DOHH2 (cell line): Measurements from ENCODE around the gene KRTAP10-2.

Source experiments
- H3F3A ChIP-seq: fragments of 200-600 bp; sonication (generic), shearing (Covaris generic); 2 replicates; pipeline ENCODE4 v1.6.0; 2016; ENCODE audit warnings: antibody characterized with exemption, mild to moderate bottlenecking; ENCODE audit not compliant: control insufficient read depth, insufficient read depth
- H3K27ac ChIP-seq: fragments of 200-600 bp; sonication (generic); 2 replicates; pipeline ENCODE4 v1.5.1; 2014; ENCODE audit warnings: low read depth, mild to moderate bottlenecking, low read length, moderate library complexity
- H3K27me3 ChIP-seq: fragments of 200-600 bp; sonication (generic); 2 replicates; pipeline ENCODE4 v1.6.1; 2014; ENCODE audit warnings: mild to moderate bottlenecking, low read length, mixed read lengths; ENCODE audit not compliant: control insufficient read depth
- H3K36me3 ChIP-seq: fragments of 200-600 bp; sonication (generic); 2 replicates; pipeline ENCODE4 v1.6.1; 2014; ENCODE audit warnings: mild to moderate bottlenecking, low read length, moderate library complexity, mixed read lengths; ENCODE audit not compliant: control insufficient read depth
- H3K4me1 ChIP-seq: fragments of 200-600 bp; sonication (generic); 2 replicates; pipeline ENCODE4 v1.6.1; 2014; ENCODE audit warnings: mild to moderate bottlenecking, low read length, mixed read lengths; ENCODE audit not compliant: control insufficient read depth
- H3K4me2 ChIP-seq: fragments of 200-600 bp; sonication (generic); 2 replicates; pipeline ENCODE4 v1.6.0; 2014; ENCODE audit warnings: mild to moderate bottlenecking, low read length, moderate library complexity
- H3K4me3 ChIP-seq: fragments of 200-600 bp; sonication (generic); 2 replicates; pipeline ENCODE4 v1.5.1; 2014; ENCODE audit warnings: mild to moderate bottlenecking, low read length, mixed read lengths
- H3K79me2 ChIP-seq: fragments of 200-600 bp; sonication (generic); 2 replicates; pipeline ENCODE4 v1.6.1; 2014; ENCODE audit warnings: mild to moderate bottlenecking, low read length, mixed read lengths; ENCODE audit not compliant: control insufficient read depth
- H3K9me2 ChIP-seq: fragments of 200-600 bp; sonication (generic); replicated peaks from 2 replicates; pipeline ENCODE4 v1.6.1; 2014; ENCODE audit warnings: mild to moderate bottlenecking, low read length, mixed read lengths; ENCODE audit not compliant: control insufficient read depth
- H3K9me3 ChIP-seq: fragments of 200-600 bp; sonication (generic); 2 replicates; pipeline ENCODE4 v1.6.1; 2014; ENCODE audit warnings: antibody characterized with exemption, low read length, mixed read lengths; ENCODE audit not compliant: control insufficient read depth, insufficient read depth
- H4K20me1 ChIP-seq: fragments of 200-600 bp; sonication (generic); 2 replicates; pipeline ENCODE4 v1.6.0; 2014; ENCODE audit warnings: low read depth, mild to moderate bottlenecking, antibody characterized with exemption, low read length, moderate library complexity; ENCODE audit not compliant: control insufficient read depth, insufficient read depth
- EZH2phosphoT487 ChIP-seq: fragments of 200-600 bp; sonication (generic); IDR thresholded peaks from 2 replicates; pipeline ENCODE4 v1.6.1; 2017; ENCODE audit warnings: borderline replicate concordance, mild to moderate bottlenecking, antibody characterized with exemption, low read length, moderate library complexity, mixed read lengths
- TF ChIP-seq, protein P1 (sequence below): fragments of 200-600 bp; sonication (generic); IDR thresholded peaks from one replicate; pipeline ENCODE4 v1.5.1; 2014; ENCODE audit warnings: antibody characterized with exemption, mild to moderate bottlenecking, low read depth, low read length; ENCODE audit not compliant: poor library complexity, severe bottlenecking

Gene KRTAP10-2

DNA sequence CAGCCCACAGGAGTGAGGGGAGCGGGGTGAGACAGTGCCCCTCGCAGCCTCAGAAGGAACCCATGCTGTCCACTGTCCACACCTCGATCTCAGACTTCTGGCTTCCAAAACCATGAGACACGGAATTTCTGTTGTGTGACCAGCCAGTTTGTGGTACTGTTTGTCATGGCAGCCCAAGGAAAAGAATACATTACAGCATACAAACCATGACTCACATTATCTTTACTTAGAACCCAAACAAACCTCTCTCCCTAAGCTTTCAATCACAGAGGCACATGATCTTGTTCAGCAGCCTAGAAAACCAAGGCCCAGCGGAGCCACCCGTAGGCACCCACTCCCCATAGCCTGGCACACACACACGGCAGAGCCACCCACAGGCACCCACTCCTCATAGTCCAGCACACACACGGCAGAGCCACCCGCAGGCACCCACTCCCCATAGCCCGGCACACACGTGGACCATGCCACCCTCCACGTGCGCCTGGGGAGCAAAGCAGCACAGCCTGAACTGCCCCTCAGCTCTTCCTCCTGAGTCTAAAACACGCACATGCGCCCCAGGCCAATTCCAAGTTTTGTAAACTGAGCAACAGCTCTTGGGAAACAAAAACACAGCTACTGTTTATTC lies 21.8 kb upstream of the KRTAP10-2 start:
- no peaks in the 10 kb centered on the region for H3K9me2 ChIP-seq
- no peaks in the 10 kb centered on the region for H3F3A ChIP-seq
- no peak overlapping the region for H3K27ac ChIP-seq
- 0 out of 2 replicates have a peak, but pooled peaks cover 3% of the 10 kb centered on the region for H3K9me3 ChIP-seq
- H3K36me3 ChIP-seq = no peaks in the 10 kb centered on the region
- H4K20me1 ChIP-seq = no peaks in the 10 kb centered on the region
- H3K4me1 ChIP-seq = no peaks in the 10 kb centered on the region
- TF ChIP-seq, protein P1, sequence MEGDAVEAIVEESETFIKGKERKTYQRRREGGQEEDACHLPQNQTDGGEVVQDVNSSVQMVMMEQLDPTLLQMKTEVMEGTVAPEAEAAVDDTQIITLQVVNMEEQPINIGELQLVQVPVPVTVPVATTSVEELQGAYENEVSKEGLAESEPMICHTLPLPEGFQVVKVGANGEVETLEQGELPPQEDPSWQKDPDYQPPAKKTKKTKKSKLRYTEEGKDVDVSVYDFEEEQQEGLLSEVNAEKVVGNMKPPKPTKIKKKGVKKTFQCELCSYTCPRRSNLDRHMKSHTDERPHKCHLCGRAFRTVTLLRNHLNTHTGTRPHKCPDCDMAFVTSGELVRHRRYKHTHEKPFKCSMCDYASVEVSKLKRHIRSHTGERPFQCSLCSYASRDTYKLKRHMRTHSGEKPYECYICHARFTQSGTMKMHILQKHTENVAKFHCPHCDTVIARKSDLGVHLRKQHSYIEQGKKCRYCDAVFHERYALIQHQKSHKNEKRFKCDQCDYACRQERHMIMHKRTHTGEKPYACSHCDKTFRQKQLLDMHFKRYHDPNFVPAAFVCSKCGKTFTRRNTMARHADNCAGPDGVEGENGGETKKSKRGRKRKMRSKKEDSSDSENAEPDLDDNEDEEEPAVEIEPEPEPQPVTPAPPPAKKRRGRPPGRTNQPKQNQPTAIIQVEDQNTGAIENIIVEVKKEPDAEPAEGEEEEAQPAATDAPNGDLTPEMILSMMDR = no peak
- TF ChIP-seq EZH2phosphoT487 = no peak
- no peaks in the 10 kb centered on the region for H3K27me3 ChIP-seq
- no peak overlapping the region for H3K4me2 ChIP-seq
- no peaks in the 10 kb centered on the region for H3K79me2 ChIP-seq
- H3K4me3 ChIP-seq = no peak overlapping the region

- H3K27ac ChIP-seq = no peak overlapping the region
- TF ChIP-seq EZH2phosphoT487 = no peak
- TF ChIP-seq, protein P1 = no peak
Observed at GRCh38 chr21:44571844-44572782, 20.8 kb upstream of the KRTAP10-2 start.

GRCh38 chr21:44571296-44571695 lies 20.0 kb upstream of the KRTAP10-2 start:
- Histone ChIP-seq H3K27ac (no peak overlapping the region), H3K4me1 (no peaks in the 10 kb centered on the region), H4K20me1 (no peaks in the 10 kb centered on the region), H3K4me3 (no peak overlapping the region), H3K27me3 (no peaks in the 10 kb centered on the region), H3K36me3 (no peaks in the 10 kb centered on the region), H3K4me2 (no peak overlapping the region), H3F3A (no peaks in the 10 kb centered on the region), H3K9me2 (no peaks in the 10 kb centered on the region), H3K9me3 (no peaks in the 10 kb centered on the region), H3K79me2 (no peaks in the 10 kb centered on the region)
- TF ChIP-seq EZH2phosphoT487 = no peak
- TF ChIP-seq, protein P1 = no peak

More at GRCh38 chr21:44571844-44572782, 20.8 kb upstream of the KRTAP10-2 start:
- no peaks in the 10 kb centered on the region for H4K20me1 ChIP-seq
- H3K4me2 ChIP-seq = no peak overlapping the region
- H3K27me3 ChIP-seq = no peaks in the 10 kb centered on the region
- H3K9me2 ChIP-seq = no peaks in the 10 kb centered on the region
- H3K36me3 ChIP-seq = no peaks in the 10 kb centered on the region
- no peaks in the 10 kb centered on the region for H3F3A ChIP-seq
- H3K4me3 ChIP-seq = no peak overlapping the region
- H3K4me1 ChIP-seq = no peaks in the 10 kb centered on the region
- no peaks in the 10 kb centered on the region for H3K79me2 ChIP-seq
- H3K9me3 ChIP-seq = no peaks in the 10 kb centered on the region
